Measurements from ENCODE around the gene MYO9A.
"Not testable (repeated sequence)": the region's sequence is repeated elsewhere in the genome, so short reads cannot be mapped to it uniquely, and the experiment has no call there.

The MYO9A gene

DNA sequence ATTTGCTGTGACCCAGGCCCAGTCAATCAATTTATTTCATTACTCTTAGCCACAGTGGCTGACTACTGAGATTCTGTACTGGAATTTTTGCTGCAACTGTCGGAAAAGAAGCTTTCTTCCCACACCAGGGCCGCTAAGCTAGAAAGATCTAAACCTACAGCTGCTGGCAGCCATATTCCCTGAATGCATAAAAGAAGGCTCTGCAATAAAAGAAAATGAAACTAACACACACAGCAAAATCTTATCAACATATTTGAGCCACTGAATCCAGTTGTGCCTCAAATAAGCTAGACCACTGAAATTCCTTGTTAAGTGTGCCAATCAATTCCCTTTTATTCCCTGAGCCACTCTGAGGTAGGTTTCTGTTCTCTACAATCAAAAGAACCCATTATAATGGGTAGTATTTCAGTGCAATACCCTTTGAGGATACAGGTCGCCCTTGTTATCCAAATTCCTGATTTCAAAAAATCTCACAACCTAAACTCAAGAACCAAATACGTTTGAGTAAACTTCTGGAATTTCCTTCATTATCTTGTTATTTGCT, 60.3 kb downstream of the MYO9A start:
- ChIA-PET POLR2A (no interaction called here), CTCF (interaction anchor here (0.6 to 0.7 kb wide), 2 partner anchors 21 to 77 kb away, joined by 3 to 4 read pairs; no protein-coding TSS in a partner anchor)
- no peak overlapping the region for H3K4me3 ChIP-seq (ENCODE audit: low read depth, low read length)
- H3K27ac ChIP-seq (ENCODE audit: extremely low read depth, low read depth, low read length) = peak overlapping the region; percentile 33; the same call in 1 of the 2 replicates
- H3K9me3 ChIP-seq (ENCODE audit: control insufficient read depth, insufficient read depth, low read depth, low read length) = no peaks in the 10 kb centered on the region
- no peaks in the 10 kb centered on the region for H3K36me3 ChIP-seq (ENCODE audit: control insufficient read depth in 2 of 2, insufficient read depth in 1 of 2, low read length in 2 of 2)
- peaks cover 24% of the 10 kb centered on the region for H3K4me1 ChIP-seq (ENCODE audit: control insufficient read depth, insufficient read depth, low read length)
- 0 out of 2 replicates have a peak, but pooled peaks have one; percentile 26 for TF ChIP-seq ZNF600 (tag by site-specific recombination; IDR thresholded peaks at IDR 0.05)
- TF ChIP-seq ZBTB8A (tag by site-specific recombination; IDR thresholded peaks at IDR 0.05) = no peak
- no peak for TF ChIP-seq ZNF555 (tag by site-specific recombination; conservative IDR thresholded peaks at IDR 0.05)
- TF ChIP-seq RBAK (tag by site-specific recombination; IDR thresholded peaks at IDR 0.05) = no peak
- peak; percentile 37; the same call in 1 of the 2 replicates for TF ChIP-seq ZBTB17 (tag by site-specific recombination; IDR thresholded peaks at IDR 0.05)
- no peak for TF ChIP-seq ZNF473 (tag by site-specific recombination; IDR thresholded peaks at IDR 0.05)
- 0 out of 2 replicates have a peak, but pooled peaks have one; percentile 41 for TF ChIP-seq OSR2 (tag by site-specific recombination; IDR thresholded peaks at IDR 0.05)
- TF ChIP-seq OVOL3 (tag by site-specific recombination; IDR thresholded peaks at IDR 0.05) = no peak
- no peak for TF ChIP-seq ZNF514 (tag by site-specific recombination; IDR thresholded peaks at IDR 0.05)
- TF ChIP-seq TCF7L2 (IDR thresholded peaks at IDR 0.05; ENCODE audit: borderline replicate concordance, low read depth, low read length) = no peak
- TF ChIP-seq ZNF610 (tag by site-specific recombination; IDR thresholded peaks at IDR 0.05; ENCODE audit: borderline replicate concordance) = no peak
- TF ChIP-seq ZNF654 (tag by site-specific recombination; IDR thresholded peaks at IDR 0.05; ENCODE audit: low read depth) = no peak
- TF ChIP-seq ZNF585B (tag by site-specific recombination; IDR thresholded peaks at IDR 0.05) = no peak
- no peak for TF ChIP-seq ZBTB7A (tag by site-specific recombination; IDR thresholded peaks at IDR 0.05; ENCODE audit: low read depth)
- TF ChIP-seq, protein P1, sequence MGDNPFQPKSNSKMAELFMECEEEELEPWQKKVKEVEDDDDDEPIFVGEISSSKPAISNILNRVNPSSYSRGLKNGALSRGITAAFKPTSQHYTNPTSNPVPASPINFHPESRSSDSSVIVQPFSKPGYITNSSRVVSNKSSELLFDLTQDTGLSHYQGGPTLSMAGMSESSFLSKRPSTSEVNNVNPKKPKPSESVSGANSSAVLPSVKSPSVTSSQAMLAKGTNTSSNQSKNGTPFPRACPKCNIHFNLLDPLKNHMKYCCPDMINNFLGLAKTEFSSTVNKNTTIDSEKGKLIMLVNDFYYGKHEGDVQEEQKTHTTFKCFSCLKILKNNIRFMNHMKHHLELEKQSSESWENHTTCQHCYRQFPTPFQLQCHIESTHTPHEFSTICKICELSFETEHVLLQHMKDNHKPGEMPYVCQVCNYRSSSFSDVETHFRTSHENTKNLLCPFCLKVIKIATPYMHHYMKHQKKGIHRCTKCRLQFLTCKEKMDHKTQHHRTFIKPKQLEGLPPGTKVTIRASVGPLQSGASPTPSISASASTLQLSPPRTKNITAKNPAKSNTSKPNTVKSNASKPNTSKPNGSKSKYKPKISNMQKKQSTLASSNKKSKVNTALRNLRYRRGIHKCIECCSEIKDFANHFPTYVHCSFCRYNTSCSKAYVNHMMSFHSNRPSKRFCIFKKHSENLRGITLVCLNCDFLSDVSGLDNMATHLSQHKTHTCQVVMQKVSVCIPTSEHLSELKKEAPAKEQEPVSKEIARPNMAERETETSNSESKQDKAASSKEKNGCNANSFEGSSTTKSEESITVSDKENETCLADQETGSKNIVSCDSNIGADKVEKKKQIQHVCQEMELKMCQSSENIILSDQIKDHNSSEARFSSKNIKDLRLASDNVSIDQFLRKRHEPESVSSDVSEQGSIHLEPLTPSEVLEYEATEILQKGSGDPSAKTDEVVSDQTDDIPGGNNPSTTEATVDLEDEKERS (tag by site-specific recombination; IDR thresholded peaks at IDR 0.05) = no peak
- TF ChIP-seq, protein P2, sequence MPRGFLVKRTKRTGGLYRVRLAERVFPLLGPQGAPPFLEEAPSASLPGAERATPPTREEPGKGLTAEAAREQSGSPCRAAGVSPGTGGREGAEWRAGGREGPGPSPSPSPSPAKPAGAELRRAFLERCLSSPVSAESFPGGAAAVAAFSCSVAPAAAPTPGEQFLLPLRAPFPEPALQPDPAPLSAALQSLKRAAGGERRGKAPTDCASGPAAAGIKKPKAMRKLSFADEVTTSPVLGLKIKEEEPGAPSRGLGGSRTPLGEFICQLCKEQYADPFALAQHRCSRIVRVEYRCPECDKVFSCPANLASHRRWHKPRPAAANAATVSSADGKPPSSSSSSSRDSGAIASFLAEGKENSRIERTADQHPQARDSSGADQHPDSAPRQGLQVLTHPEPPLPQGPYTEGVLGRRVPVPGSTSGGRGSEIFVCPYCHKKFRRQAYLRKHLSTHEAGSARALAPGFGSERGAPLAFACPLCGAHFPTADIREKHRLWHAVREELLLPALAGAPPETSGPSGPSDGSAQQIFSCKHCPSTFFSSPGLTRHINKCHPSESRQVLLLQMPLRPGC (tag by site-specific recombination; IDR thresholded peaks at IDR 0.05) = no peak

DNA sequence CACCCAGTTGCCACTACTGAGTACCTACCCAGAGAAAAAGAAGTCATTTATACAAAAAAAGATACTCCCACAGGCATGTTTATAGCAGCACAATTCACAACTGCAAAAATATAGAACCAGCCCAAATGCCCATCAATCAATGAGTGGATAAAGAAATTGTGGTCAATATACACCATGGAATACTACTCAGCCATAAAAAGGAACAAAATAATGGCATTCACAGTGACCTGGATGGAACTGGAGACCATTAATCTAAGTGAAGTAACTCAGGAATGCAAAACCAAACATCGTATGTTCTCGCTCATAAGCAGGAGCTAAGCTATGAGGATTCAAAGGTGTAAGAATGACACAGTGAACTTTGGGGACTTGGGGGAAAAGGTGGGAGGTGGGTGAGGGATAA, 61.7 kb downstream of the MYO9A start:
- H3K36me3 ChIP-seq (ENCODE audit: control insufficient read depth in 2 of 2, insufficient read depth in 1 of 2, low read length in 2 of 2); CTCF ChIA-PET; H3K27ac ChIP-seq (ENCODE audit: extremely low read depth, low read depth, low read length); H3K4me3 ChIP-seq (ENCODE audit: low read depth, low read length); H3K9me3 ChIP-seq (ENCODE audit: control insufficient read depth, insufficient read depth, low read depth, low read length); POLR2A ChIA-PET: not testable (repeated sequence)
- peaks cover 24% of the 10 kb centered on the region for H3K4me1 ChIP-seq (ENCODE audit: control insufficient read depth, insufficient read depth, low read length)
- TF ChIP-seq, protein P3, sequence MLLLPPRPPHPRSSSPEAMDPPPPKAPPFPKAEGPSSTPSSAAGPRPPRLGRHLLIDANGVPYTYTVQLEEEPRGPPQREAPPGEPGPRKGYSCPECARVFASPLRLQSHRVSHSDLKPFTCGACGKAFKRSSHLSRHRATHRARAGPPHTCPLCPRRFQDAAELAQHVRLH (tag by site-specific recombination; IDR thresholded peaks at IDR 0.05) = 0 out of 2 replicates have a peak, but pooled peaks have one; percentile 9
- peak; percentile 95 for TF ChIP-seq ZNF146 (tag by site-specific recombination; IDR thresholded peaks at IDR 0.05)
- TF ChIP-seq, protein P1 (tag by site-specific recombination; IDR thresholded peaks at IDR 0.05) = 0 out of 2 replicates have a peak, but pooled peaks have one; percentile 17
